H54 (cell line): ENCODE measurements around the gene METTL9.
"Not testable (repeated sequence)": the region's sequence is repeated elsewhere in the genome, so short reads cannot be mapped to it uniquely, and the experiment has no call there.

Experiments used
- DNase-seq: peaks from one replicate; pipeline ENCODE4 v3.0.0; 2011; ENCODE audit warnings: low spot score, mixed read lengths; ENCODE audit not compliant: insufficient read length
- FAIRE-seq: peaks from 3 replicates; lab custom pipeline; 2011; peaks lifted over from hg19 to GRCh38; lab: Jason Lieb, UNC
- POLR2A ChIP-seq: IDR thresholded peaks from 2 replicates; pipeline ENCODE4 v1.6.1; 2011; ENCODE audit warnings: low read depth, mild to moderate bottlenecking, low read length

Gene METTL9

DNA sequence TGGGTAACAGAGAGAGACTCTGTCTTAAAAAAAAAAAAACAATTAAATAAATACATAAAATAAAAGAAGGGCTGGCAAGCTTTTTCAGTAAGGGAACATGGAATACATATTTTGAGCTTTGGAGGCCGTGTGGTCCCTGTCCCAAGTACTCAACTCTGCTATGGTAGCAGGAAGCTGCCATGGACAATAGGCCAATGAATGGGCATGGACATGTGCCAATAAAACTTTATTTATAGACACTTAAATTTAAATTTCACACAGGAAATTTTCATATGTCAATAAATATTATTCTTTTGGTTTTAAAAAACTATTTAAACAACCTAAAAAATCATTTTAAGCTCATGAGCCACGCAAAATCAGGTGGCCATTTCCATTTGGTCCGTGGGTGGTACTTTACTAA lies 68.2 kb downstream of the METTL9 start:
- FAIRE-seq, result no peak
- TF ChIP-seq POLR2A, result no peak
- no peak for DNase-seq

DNA sequence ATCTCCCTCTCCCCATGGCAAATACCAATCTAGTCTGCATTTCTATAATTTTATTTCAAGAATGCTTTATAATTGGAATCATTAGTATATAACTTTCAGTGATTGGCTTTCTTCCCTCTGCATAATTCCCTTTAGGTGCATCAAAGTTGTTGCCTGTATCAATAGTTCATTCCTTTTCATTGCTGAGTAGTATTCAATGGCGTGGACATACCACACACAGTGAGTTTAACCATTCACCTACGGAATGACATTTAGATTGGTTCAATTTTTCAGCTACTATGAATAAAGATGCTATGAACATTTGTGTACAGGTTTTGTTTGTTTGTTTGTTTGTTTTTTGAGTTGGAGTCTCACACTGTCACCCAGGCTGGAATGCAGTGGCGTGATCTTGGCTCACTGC lies 74.1 kb downstream of the METTL9 start:
- DNase-seq, result no peak
- no peak for TF ChIP-seq POLR2A
- no peak for FAIRE-seq

DNA sequence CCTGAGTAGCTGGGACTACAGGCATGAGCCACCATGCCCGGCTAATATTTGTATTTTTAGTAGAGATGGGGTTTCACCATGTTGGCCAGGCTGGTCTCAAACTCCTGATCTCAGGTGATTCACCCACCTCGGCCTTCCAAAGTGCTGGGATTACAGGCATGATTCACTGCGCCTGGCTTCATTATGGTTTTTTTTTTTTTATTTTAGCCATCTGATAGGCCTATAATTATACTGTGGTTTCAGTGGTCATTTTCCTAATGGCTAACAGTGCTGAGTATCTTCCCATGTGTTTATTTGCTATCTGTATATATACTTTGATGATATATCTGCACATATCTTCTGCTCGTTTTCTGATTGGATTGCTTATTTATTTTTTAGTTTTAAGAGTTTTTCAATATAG lies 75.1 kb downstream of the METTL9 start:
- not testable (repeated sequence) for FAIRE-seq, DNase-seq

DNA sequence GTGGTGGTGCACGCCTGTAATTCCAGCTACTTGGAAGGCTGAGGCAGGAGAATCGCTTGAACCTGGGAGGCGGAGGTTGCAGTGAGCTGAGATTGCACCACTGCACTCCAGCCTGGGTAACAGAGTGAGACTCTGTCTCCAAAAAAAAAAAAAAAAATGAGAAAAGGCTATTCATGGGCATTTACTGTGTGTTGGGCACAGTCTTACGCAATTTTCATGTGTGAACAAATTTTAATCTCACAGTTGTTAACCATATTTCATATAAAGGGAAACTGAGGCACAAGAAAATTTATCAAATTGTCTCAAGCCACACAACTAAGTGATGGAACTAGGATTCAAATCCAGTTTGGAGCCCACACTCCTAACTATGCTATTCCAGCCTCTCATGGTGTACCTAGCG lies 81.3 kb downstream of the METTL9 start:
- not testable (repeated sequence) for DNase-seq, FAIRE-seq

DNA sequence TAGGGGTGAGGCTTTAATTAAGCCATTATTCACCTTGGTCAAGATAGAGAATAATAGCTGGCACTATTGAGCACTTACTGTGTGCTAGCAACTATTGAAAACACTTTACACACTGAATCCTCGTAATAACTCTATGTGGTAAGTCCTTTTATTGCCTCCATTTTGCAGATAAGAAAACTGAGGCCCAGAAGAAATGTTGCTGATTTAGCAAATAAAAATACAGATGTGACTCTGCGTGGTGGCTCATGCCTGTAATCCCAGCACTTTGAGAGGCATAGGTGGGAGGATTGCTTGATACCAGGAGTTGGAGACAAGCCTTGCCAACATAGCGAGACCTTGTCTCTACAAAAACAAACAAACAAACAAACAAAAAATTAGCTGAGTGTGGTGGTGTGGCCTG lies 83.8 kb downstream of the METTL9 start:
- no peak for DNase-seq
- FAIRE-seq, result no peak
- no peak for TF ChIP-seq POLR2A

DNA sequence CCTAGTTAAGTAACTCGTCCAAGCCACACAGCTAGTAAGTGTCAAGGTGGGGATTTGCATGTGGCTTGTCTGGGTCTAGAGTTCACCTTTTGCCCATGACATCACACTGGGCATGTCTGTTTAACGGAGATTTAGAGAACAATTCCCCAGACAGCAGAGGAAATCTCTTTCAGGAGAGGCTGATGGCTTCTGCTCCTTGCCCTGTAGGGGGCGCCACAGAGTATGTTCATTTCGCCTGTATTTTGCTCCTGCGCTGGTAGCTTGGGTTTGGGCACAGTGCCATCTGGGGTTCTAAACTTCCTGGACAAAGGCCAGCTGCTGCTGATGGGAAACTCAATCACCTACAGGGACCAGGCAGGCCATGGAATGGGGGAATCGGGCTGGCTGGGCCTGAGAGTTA lies 84.8 kb downstream of the METTL9 start:
- no peak for TF ChIP-seq POLR2A
- FAIRE-seq (no peak), DNase-seq (no peak)

DNA sequence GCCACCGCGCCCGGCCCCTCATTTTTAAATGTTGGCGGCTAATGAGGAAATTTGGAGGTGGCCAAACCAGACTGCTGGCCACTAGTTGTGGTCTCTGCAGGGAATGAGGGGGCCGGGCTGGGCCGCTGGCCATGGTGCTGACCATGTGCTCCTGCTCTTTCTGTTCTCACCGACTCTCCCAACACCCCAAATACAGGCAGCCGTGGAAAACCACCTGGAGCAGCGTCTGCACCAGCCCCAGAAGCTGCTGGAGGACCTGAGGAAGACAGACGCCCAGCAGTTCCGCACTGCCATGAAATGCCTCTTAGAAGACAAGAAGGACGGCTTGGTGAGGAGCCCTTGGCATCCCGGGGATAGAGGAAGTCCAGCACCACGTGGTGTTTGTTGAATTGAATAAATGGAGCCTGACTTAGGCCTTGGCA lies 85.7 kb downstream of the METTL9 start:
- TF ChIP-seq POLR2A, result no peak
- FAIRE-seq (no peak), DNase-seq (no peak)

DNA sequence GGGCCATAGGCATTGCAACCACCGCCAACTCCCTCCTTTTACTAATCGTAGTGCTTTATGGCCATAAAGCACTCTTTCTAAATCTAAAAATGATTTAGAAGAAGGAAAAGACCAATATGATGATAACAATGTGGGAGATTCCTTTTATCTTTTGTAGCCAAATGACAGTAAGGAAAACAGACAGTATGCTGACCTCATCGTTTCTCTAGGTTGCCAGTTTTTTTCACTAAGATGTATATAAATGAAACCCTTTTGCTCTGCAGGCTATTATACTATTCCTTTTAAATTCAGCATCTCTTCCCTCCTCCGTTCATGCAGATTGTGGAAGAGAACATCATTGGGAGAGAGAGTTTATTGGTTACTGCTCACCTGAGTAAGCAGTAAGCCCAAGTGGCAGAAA lies 89.7 kb downstream of the METTL9 start:
- no peak for DNase-seq
- no peak for FAIRE-seq
- TF ChIP-seq POLR2A, result no peak

DNA sequence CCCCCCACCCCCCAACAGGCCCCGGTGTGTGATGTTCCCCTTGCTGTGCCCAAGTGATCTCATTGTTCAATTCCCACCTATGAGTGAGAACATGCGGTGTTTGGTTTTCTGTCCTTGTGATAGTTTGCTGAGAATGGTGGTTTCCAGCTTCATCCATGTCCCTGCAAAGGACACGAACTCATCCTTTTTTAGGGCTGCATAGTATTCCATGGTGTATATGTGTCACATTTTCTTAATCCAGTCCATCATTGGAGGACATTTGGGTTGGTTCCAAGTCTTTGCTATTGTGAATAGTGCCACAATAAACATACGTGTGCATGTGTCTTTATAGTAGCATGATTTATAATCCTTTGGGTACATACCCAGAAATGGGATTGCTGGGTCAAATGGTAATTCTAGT lies 91.6 kb downstream of the METTL9 start:
- not testable (repeated sequence) for FAIRE-seq

DNA sequence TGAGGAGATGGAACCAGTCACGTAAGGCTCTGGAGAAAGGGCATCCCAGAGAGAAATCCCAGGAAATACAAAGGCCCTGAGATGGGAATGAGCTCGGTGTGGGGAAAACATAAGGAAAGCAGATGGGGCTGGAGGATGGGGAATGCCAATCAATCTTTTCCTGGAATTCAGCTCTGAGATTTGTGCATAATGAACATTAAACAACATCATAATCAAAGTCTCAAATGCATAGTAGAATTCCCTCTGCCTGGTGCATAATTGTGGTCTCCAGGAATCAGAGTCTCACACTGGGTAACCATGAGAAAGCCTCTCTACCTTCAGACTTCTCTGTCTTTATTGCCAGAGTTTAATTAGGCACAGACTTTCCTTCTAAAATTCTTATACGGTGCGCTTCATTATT lies 95.2 kb downstream of the METTL9 start:
- no peak for TF ChIP-seq POLR2A
- FAIRE-seq (no peak), DNase-seq (no peak)

More for the DNA sequence above, 91.6 kb downstream of the METTL9 start:
- not testable (repeated sequence) for DNase-seq

DNA sequence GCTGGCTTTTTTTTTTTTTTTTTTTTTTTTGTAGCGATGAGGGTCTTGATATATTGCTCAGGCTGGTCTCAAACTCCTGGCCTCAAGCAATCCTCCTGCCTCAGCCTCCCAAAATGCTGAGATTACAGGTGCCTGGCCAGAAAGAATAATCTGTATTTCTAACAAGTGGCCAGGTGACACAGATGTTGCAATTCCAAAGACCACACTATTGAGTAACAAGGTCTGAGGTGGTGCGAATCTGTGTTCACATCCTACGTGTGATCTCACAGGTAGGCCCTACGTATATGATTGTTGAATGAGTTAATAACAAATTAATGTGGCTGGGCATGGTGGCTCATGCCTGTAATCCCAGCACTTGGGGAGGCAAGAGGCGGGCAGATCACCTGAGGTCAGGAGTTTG lies 97.7 kb downstream of the METTL9 start:
- TF ChIP-seq POLR2A, result no peak
- FAIRE-seq (no peak), DNase-seq (no peak)

DNA sequence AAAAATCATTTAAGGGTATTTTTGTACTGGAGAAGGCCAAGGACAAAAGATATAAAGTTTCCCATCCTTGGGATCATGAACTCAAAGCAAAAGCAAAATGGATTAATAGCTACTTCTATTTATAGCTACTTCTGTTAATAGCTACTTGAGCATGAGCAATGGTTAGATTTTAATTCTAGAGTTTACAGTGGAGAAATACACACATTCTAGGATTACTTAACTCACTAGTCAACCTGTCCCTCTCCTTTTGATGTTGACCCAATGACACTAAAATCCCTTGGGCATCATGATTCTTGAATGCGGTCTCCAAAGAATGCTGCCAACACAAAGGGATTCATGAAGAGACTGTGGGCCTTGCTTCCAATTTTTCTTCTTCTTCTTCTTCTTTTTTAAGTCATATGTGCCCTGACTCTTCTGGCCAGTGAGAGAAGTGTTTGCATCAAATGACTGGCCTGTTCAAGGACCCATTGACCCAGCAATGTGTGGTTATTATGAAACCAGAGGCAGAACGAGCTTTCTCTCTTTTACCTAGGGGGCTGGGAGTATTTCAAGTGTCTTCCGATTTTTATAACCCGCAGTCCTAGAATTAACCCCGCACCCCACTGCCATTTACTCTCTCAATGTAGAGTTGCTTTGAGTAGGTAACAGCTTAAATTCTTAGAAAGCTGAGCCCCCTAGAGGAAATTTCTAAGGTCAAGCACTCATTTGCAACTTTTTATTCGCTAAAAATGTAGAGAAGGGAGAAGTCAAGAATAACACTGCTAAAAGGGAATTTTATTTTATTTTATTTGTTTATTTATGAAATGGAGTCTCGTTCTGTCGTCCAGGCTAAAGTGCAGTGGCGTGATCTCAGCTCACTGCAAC lies 99.0 kb downstream of the METTL9 start:
- DNase-seq, result no peak
- no peak for TF ChIP-seq POLR2A
- no peak for FAIRE-seq

DNA sequence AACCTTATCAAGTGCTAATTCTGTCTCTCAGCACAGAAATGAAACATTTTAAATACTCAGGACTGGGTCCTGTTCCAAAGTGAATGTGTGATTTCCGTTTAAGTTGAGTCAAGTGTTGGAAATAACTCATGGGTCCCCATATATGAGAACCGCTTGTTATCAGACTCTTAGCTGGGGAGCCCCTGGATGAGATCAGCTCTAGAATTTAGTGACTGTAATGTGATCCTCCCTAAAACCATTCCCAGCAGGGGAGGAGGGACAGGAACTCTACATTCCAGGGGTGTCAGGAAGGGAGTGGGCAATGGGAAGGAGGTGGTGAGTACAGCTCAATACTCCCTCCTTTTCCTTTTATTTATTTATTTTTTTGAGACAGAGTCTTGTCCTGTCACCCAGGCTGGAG lies 101.9 kb downstream of the METTL9 start:
- no peak for FAIRE-seq
- no peak for TF ChIP-seq POLR2A
- DNase-seq, result no peak

DNA sequence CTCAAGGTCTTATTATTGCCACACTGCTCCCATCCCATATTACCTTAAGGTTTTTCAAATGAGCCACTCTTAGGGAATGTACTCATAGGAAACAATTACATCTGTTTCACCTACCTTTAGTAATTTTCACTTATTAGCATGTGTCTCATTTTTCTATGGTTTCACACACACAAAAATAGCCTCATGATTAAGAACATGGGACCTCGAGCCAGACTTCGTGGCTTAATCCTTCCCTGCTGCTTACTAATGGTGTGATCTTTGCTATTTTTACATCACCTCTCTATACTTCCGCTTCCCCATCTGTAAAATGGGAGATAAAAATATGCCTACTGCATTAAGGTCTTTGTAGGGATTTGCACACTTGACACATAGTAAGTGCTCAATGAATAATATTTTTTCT lies 102.9 kb downstream of the METTL9 start:
- DNase-seq, result no peak
- TF ChIP-seq POLR2A, result no peak
- no peak for FAIRE-seq

DNA sequence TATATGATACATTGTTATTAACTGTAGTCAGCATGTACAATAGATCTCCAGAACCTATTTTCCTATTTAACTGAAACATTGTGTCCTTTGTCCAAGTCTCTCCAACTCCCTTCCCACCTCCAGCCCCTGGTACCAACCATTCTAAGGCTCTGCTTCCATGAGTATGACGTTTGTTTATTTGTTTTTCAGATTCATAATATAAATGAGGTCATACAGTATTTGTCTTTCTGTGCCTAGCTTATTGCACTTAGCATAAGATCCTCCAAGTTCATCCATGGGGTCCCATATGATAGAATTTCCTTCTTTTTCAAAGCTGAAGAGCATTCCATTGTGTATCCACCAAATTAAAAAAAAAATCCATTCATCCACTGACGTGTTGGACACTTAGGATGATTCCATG lies 103.8 kb downstream of the METTL9 start:
- FAIRE-seq, result no peak
- no peak for DNase-seq
- TF ChIP-seq POLR2A, result no peak
